ENCODE measurements around the gene INTS7. TPM values are rescaled to one million over a fixed set of nuclear protein-coding genes. Genes with fewer than 3 reads are reported as not detected.

The INTS7 gene
- total and polyA plus RNA-seq, 9 of the 15 experiments (the other 6 are each of a cell fraction or from before 2014, with no cell fraction given) = 27.3 to 68.4 (median 40.4) TPM

- TF ChIP-seq CBX3 (IDR thresholded peaks at IDR 0.05; ENCODE audit: borderline replicate concordance in 1 of 2, low read length in 2 of 2) (no peak), ZNF324 (CRISPR knock-in tag; IDR thresholded peaks at IDR 0.05) (no peak), DLX4 (CRISPR knock-in tag; IDR thresholded peaks at IDR 0.05) (no peak), MTA1 (IDR thresholded peaks at IDR 0.05; ENCODE audit: borderline replicate concordance) (no peak), ZNF707 (CRISPR knock-in tag; conservative IDR thresholded peaks at IDR 0.05) (no peak), ETS2 (tag; IDR thresholded peaks at IDR 0.05; ENCODE audit: borderline replicate concordance, poor library complexity, severe bottlenecking) (no peak), ZBTB12 (CRISPR knock-in tag; IDR thresholded peaks at IDR 0.05) (no peak), E2F4 (CRISPR knock-in tag; IDR thresholded peaks at IDR 0.05; ENCODE audit: low read depth) (no peak), KDM1A (IDR thresholded peaks at IDR 0.05) (no peak), FOXK1 (CRISPR knock-in tag; IDR thresholded peaks at IDR 0.05; ENCODE audit: borderline replicate concordance) (no peak), ZNF253 (CRISPR knock-in tag; conservative IDR thresholded peaks at IDR 0.05) (no peak), STAT5A (IDR thresholded peaks at IDR 0.05; ENCODE audit: borderline replicate concordance, low read length) (no peak), ARID2 (IDR thresholded peaks at IDR 0.05) (peak; percentile 88), NCOR1 (IDR thresholded peaks at IDR 0.05) (no peak), ZFX (CRISPR knock-in tag; IDR thresholded peaks at IDR 0.05) (no peak), FUS (optimal IDR thresholded peaks at IDR 0.05; ENCODE audit: low read depth, low read length) (no peak), ELF2 (CRISPR knock-in tag; IDR thresholded peaks at IDR 0.05) (no peak), STAT6 (CRISPR knock-in tag; IDR thresholded peaks at IDR 0.05) (no peak), ZNF174 (CRISPR knock-in tag; IDR thresholded peaks at IDR 0.05) (no peak), NR0B1 (IDR thresholded peaks at IDR 0.05; ENCODE audit: partially characterized antibody) (no peak), SRSF1 (IDR thresholded peaks at IDR 0.05; ENCODE audit: low read depth, low read length) (no peak), ZNF124 (CRISPR knock-in tag; IDR thresholded peaks at IDR 0.05) (no peak), ZBTB17 (CRISPR knock-in tag; IDR thresholded peaks at IDR 0.05) (no peak), THRAP3 (IDR thresholded peaks at IDR 0.05; ENCODE audit: borderline replicate concordance) (no peak)
Measured at GRCh38 chr1:212070720-212071302, 35.5 kb upstream of the INTS7 start (continued).

Data from K562 (cell line).